PFSK-1 (cell line): ENCODE data around the gene GCSAM.

Experiments used
- FOXP2 ChIP-seq: optimal IDR thresholded peaks from 2 replicates; pipeline ENCODE3; 2011; ENCODE audit warnings: borderline replicate concordance, control low read depth, inconsistent platforms; ENCODE audit not compliant: insufficient read depth; ENCODE audit errors: extremely low read length, extremely low read depth
- POLR2AphosphoS5 ChIP-seq: IDR thresholded peaks from 2 replicates; pipeline ENCODE4 v1.6.1; 2012; ENCODE audit warnings: low read depth, mild to moderate bottlenecking, control low read depth, low read length, moderate library complexity
- SIN3A ChIP-seq: IDR thresholded peaks from 2 replicates; pipeline ENCODE4 v1.6.1; 2012; ENCODE audit warnings: mild to moderate bottlenecking, low read length, moderate library complexity, borderline replicate concordance; ENCODE audit not compliant: insufficient read depth
- TAF1 ChIP-seq: IDR thresholded peaks from 2 replicates; pipeline ENCODE4 v1.6.1; 2012; ENCODE audit warnings: low read length, control low read depth, borderline replicate concordance; ENCODE audit not compliant: insufficient read depth
- TF ChIP-seq, protein P1 (sequence below), 2 experiments: IDR thresholded peaks; 2 replicates each; pipeline versions ENCODE4 v1.6.1 to v1.8.0; 2011 to 2012; ENCODE audit warnings: low read depth in 2 of 2, low read length in 2 of 2, control low read depth in 1 of 2, inconsistent platforms in 1 of 2, mild to moderate bottlenecking in 1 of 2, moderate library complexity in 1 of 2; ENCODE audit not compliant: insufficient read depth in 1 of 2

DNA sequence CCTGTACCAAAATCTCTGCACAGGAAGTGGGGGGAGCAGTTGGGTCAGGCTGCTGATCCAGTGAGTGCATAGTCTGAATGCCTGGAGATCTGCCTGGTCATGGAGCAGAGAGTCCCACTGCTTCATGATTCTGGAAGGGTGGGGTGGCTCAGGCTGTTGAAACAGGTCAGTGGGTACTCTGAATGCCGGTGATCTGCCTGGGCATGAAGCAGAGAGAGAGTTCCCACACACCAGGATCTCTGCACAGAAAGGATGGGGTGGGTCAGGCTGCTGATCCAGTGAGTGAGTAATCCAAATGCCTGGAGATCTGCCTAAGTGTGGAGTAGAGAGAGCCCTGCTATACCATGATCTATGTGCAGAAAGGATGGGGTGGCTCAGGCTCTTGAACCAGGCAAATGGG, 16.1 kb upstream of the GCSAM start:
- TF ChIP-seq POLR2AphosphoS5 (no peak), TAF1 (no peak), SIN3A (no peak), FOXP2 (no peak)
- TF ChIP-seq, protein P1, sequence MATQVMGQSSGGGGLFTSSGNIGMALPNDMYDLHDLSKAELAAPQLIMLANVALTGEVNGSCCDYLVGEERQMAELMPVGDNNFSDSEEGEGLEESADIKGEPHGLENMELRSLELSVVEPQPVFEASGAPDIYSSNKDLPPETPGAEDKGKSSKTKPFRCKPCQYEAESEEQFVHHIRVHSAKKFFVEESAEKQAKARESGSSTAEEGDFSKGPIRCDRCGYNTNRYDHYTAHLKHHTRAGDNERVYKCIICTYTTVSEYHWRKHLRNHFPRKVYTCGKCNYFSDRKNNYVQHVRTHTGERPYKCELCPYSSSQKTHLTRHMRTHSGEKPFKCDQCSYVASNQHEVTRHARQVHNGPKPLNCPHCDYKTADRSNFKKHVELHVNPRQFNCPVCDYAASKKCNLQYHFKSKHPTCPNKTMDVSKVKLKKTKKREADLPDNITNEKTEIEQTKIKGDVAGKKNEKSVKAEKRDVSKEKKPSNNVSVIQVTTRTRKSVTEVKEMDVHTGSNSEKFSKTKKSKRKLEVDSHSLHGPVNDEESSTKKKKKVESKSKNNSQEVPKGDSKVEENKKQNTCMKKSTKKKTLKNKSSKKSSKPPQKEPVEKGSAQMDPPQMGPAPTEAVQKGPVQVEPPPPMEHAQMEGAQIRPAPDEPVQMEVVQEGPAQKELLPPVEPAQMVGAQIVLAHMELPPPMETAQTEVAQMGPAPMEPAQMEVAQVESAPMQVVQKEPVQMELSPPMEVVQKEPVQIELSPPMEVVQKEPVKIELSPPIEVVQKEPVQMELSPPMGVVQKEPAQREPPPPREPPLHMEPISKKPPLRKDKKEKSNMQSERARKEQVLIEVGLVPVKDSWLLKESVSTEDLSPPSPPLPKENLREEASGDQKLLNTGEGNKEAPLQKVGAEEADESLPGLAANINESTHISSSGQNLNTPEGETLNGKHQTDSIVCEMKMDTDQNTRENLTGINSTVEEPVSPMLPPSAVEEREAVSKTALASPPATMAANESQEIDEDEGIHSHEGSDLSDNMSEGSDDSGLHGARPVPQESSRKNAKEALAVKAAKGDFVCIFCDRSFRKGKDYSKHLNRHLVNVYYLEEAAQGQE (IDR thresholded peaks at IDR 0.05; ENCODE audit: insufficient read depth in 1 of 2, low read depth in 2 of 2, low read length in 2 of 2): no peak
